ENCODE data around the gene KCTD5.

DNA sequence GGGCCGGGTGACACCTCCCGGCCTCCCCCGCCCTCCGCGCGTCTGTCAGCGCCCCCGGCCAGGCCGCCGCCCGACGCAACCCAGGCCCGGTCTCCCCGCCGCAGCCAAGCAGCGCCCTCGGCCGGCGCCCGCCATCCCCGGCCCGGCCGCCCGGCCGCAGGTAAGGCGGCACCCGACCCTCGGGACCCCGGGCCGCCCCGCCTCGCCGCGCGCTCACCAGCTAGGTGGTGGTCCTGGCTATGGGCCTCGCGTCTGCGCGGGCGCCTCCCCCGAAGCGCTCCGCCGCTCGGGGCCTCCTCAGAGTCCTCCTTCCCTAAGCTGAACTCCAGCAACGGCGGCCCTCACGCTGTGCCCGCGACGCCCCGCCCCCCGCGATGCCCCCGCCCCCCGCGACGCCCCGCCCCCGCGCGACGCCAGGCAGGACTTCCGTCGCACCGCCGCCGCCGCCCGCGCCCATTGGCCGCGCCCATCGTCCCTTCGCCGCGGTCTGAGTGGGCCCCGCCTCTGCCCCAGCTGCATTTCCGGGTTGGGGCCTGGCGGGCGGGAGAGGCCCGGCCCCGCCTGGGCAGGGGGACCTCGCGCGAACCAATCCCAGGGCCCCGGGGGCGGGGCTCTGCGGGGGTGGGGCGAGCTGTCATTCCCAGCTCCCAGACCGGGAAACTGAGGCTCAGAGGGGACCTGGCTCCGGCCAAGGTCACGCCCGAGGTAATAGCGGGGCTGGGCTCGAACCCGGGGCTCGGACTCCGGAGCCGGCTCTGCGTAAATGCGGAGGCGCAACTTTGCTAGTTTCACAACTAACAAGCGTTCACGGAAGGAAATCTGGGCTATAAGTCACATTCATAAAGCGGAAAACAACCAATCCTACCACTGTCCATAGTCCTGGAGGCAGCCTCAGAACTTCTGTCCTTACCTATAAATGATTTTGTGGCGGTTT, 9.0 kb upstream of the KCTD5 start:
- TF ChIP-seq CTCF (IDR thresholded peaks at IDR 0.05; ENCODE audit: poor library complexity) (no peak), EZH2phosphoT487 (IDR thresholded peaks at IDR 0.05; ENCODE audit: low read depth, severe bottlenecking, unreplicated experiment) (no peak), EZH2 (IDR thresholded peaks at IDR 0.05; ENCODE audit: borderline replicate concordance) (no peak)

All from hepatocyte (in vitro differentiated cells).